ENCODE data around the gene SPATA19.
"Not testable (repeated sequence)": the region's sequence is repeated elsewhere in the genome, so short reads cannot be mapped to it uniquely, and the experiment has no call there.

The SPATA19 gene, protein sequence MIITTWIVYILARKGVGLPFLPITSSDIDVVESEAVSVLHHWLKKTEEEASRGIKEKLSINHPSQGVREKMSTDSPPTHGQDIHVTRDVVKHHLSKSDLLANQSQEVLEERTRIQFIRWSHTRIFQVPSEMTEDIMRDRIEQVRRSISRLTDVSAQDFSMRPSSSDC

DNA sequence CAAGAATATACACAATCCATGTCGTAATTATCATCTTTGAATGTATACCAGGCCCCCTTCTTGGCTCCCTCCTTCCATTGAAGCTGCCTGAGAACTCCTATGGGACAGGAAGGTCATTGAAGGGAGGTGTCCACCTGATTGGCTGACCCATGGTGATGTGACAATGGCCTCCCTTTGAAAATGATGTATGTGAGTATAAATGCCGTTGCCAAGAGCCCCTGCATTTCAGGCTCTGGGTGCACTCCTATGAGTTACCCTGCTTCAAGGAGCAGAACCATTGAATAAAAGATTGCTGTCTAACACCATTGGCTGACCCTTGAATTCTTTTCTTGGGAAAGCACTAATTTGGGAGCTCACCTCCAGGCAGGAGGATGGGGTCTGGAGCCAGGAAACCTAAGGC lies at the start of gene SPATA19:
Gene SPATA19 (minus strand): TSS at position 101 of the 400 bp plus-strand sequence. CDS start 67 bp downstream, at position 34.
- DNase-seq, result no peak

DNA sequence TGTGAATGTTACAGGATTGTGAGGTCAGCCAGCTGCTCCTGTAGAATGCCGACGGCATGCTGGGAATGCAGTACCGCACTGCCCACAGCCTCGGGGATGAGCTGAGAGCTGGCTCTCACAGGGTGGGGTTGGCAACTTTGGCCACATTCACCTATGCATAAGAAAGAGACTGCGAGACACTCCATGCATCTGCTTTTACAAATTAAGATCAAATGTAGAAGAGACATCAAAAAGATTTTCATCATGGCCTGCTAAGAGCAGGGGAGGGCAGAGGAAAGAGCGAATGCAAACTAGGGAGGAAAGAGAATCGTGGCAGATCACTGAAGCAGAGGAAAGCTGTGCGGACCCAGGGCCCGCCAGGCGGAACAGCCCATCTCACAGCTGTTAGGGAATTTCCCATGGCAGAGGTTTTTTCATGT lies 49.8 kb upstream of the SPATA19 start:
- DNase-seq, result no peak

DNA sequence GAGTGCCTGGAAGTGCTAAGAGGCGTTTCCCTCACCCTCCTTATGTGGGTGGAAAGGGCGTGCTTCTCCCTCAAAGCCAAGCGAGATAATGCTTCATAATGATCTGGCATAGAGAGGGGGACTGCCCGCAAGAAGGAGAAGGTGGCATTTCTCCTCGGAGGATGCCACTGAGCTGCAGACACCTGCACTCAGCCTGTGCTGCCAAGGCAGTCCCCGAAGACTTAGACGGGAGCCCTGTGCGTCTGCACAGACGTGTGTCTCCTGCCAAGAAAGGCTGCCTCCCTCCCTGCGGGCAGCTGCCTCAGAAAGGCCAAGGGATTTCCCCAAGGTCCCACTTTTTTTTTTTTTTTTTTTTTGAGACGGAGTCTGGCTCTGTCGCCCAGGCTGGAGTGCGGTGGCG lies 48.1 kb upstream of the SPATA19 start:
- no peak for DNase-seq

DNA sequence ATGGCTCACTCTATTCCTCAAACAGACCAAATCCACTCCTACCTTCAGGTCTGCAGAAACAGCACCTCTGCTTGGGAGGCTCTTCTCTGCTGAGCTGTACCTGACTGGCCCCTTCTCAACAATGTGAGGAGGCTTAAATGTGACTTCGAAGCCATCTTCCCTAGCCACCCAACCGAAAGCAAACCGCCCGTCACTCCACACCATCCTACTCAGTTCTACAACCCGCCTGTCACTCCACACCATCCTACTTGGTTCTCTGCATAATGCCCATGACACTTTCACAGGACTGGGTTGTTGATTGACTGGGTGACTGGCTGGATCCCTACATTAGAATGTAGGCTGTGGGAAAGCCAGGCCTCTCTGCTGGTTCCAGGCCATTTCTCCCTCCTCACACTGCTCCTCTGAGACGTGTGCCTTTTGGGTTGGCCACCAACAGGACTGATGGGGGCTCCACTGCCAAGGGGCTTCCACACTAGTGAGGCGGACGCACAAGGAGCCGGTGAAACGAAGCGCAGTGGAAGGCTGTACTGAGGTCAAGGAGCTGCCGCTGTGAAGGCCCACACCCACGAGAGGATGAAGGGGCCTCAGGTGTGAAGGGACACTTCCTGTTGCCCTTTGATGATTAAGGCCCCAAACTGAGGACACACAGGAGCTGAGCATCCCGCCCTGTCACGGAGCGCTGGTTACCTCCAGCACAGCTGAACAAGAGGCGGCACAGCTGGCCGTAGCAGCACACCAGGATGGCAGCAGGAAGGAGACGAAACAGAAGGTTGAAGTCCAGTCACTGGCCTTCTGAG lies 47.5 kb upstream of the SPATA19 start:
- no peak for DNase-seq

DNA sequence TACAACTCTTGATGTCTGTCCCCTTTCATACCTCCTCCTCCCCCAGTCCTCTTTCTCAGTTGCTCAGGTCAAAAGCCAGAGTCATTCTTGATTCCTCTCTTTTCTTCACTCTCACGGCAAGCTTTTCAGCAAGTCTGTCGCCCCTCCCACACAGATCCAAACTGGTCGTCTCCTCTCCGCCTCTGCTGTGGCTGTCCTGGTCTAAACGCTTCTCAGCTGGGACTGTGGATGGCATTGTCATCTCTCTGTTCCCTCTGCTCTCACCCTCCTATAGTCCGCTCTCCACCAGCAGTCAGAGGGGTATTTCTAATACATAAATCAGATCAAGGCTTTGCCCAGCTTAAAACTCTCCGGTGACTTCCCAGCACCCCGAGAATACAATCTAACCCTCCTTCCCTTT lies 46.8 kb upstream of the SPATA19 start:
- DNase-seq, result no peak

DNA sequence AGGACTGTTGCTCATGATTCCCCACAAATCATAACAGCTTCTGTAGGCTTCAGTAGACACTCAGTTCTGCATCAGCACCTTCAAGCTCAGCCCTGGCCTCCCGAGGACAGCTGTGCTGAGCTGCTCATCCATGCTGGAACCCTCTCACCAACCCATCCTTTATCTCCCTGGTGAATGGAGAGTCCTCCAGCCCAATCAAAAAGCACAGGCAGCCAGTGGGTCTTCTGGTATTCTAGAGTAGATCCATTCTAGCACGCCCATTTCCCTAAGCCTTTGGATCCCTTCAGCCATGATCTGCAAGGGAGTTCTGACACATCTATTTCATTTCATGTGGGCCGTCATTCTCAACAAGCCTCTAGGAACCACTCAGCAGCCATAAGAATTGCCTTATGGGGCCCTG lies 44.6 kb upstream of the SPATA19 start:
- DNase-seq, result no peak

DNA sequence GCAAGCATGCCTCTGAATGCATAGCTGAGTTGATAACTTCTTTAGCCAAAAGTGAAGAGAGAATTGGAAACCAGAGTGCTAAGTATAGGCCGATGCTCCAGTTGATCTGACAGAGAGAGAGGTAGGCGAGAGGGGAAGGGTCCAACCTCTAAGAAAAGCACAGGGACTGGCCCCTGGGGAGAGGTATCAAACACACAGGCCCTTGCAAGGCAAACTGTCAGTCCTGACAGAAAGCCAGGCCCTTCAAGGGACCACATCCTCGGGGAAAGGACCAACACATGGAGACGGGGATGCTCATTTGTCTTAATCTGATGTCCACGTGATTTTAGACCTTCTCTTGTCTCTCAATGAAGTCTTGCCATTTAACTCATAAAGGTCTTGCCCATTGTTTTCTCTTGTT lies 43.9 kb upstream of the SPATA19 start:
- DNase-seq, result no peak

DNA sequence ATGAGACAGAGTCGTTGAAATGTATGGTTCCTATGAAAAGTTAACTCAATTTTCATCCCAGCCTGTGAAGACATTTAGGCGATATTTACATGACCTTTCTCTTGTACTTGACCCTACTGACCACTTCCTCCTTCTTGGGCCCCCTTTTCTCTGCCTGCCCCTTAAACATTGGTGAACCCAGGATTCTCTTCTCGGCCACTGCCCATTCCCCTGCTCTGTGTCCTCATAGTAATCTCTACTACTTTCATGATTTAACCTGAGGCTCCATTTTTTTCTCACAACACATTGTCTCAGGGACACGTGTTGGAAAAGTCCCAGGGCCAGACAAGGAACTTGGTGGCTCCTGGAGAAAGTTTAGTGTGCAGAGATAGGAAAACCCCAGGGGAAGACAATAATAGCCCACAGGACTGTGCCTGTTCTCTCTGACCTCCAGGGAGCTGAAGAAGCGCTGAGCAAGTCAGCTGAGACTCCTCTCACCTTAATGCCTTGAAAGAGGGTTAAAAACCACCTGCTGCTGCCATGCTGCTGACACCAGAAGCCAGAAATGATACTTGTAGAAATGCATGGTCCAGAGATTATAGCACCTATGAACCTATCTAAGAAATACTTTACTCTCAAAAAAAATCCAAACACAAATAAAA lies 42.5 kb upstream of the SPATA19 start:
- no peak for DNase-seq

DNA sequence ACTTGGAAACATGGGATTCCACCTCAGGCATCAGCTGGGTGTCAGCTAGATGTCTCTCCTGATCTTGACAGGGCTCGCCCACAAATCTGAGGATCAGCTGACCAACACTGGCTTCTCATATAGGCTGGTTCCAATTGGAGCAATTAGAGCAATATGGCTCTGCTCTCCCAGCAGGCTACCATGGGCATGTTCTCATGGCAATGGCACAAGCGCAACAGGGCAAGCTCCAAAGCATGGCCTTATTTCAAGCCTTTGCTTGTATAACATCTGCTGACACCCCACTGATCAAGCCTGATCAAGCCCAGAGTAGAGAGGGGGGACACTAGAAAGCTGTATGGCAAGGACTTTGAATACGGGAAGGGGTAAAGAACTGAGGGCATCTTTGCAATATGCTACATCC lies 40.7 kb upstream of the SPATA19 start:
- no peak for DNase-seq

DNA sequence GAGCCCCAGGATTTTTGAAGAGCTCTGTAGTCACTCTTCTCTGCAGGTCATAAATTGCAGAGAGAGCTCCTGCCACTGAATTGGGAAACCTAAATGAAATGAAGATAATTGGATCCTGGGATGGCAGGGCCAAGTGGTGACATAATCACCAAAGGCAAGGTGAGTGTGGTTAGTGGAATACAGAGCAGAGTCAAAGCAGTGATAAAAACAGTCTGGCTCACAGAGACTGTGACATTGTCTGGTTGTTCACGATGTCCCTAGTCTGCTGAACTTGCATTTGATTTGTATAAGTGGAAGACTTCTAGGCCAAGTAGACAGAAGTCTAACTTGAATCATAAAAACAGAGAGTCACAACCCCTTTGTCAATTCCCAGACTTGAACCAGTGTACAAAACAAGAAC lies 26.8 kb upstream of the SPATA19 start:
- no peak for DNase-seq

DNA sequence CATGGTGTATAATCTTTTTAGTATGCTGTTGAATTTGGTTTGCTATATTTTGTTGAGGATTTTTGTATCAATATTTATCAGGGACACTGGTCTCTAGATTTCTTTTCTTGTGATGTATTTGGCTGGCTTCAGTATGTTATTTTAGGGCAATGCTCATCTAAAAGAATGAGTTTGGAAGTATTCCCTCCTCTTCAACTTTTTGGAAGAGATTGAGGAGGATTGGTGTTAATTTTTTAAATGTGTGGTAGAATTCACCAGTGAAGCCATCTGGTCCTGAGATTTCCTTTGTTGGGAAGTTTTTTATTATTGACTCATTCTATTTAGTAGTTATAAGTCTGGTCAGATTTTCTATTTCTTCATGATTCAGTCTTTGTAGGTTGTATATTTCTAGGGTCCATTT lies 22.1 kb upstream of the SPATA19 start:
- DNase-seq, result no peak

DNA sequence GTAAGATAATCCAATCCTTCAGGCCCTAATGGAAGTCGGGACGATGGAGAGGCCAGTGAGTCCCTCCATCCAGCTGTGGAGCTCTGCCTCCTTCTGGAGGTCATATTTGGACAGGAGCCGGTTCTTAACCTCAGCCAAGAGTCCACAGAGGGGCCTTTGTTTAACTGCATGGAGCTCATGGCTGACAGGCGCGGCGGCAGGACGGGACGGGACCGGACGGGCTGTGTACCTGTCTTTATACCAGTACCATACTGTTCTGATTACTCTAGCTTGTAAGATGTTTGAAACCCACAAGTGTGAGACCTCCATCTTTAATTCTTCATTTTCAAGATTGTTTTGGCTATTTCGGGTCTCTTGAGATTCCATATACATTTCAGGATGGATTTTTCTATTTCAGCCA lies 20.2 kb upstream of the SPATA19 start:
- DNase-seq, result no peak

DNA sequence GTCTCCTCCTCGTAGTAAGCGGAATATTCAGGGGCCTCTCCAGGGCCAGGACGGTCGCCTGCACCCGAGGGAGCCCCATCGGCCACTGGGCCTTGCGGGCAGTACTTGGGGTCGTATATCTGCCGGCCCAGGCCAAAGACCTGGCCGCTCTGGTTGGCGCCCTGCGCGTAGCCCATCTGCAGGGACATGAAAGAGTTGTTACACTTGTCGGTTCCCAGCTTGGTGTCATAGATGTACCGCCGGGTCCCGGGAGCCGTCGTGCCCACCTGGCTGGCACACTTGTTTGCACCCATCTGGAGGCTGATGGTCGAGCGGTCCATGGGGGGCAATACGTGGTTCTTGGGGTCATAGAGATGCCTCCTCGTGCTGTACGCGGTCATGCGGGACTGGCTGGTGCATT lies 19.4 kb upstream of the SPATA19 start:
- DNase-seq, result no peak

DNA sequence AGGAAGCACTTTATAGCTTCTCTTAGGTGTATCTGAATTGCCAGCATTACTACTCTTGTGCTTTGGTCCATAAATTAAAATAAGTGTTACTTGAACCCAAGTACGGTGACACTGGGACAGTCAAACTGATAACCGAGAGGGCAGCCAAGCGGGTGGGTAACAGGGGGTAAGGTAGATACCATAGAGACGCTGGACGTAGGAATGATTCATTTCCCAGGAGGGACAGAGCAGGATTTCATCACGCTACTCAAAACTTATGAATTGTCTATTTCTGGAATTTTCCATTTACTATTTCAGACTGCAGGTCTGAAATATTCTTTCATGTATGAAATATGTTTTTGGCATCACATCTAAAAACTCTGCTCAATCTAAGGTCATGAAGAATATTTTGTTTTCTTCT lies 14.8 kb upstream of the SPATA19 start:
- DNase-seq, result no peak

DNA sequence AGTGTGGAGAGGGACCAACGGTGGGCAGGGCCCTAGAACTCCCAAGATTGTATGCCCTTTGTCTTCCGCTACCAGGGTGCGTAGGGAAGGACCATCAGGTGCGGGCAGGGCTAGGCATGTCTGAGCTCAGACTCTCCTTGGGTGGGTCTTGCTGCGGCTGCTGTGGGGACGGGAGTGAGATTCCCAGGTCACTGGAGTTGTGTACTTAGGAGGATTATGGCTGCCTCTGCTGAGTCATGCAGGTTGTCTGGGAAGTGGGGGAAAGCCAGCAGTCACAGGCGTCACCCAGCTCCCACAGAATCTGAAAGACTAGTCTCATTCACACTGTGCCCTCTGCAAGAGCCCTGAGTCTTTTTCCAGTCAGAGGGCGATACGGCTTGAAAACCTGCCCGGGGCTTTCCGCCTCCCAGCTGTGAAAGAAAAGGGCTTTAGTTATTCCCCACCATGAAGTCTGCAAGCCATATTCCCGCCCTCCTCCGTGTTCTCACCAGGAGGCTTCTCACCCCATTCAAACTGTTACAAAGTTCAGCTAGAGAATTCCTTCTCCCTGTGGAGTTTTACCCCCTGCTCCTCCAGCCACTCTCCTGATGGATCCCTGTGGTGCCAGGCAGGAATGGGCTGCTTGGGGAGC lies 9.1 kb upstream of the SPATA19 start:
- DNase-seq, result not testable (repeated sequence)

DNA sequence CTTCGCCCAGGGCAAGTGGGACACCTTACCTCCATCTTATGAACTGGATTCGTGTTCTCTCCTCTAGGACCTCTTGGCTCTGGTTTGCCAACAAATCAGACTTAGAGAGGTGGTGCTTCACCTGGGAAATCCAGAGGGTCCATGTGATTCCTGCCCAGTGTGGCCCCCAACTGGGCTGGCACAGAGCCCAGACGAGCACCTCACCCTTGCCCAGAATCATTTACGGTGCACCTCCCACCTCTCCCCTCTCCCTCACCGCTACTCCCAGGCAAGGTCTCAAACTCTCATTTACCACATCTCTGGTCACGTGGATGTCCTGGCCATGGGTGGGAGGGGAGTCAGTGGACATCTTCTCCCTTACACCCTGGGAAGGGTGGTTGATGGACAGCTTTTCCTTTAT lies 1.1 kb downstream of the SPATA19 start:
- DNase-seq, result no peak

DNA sequence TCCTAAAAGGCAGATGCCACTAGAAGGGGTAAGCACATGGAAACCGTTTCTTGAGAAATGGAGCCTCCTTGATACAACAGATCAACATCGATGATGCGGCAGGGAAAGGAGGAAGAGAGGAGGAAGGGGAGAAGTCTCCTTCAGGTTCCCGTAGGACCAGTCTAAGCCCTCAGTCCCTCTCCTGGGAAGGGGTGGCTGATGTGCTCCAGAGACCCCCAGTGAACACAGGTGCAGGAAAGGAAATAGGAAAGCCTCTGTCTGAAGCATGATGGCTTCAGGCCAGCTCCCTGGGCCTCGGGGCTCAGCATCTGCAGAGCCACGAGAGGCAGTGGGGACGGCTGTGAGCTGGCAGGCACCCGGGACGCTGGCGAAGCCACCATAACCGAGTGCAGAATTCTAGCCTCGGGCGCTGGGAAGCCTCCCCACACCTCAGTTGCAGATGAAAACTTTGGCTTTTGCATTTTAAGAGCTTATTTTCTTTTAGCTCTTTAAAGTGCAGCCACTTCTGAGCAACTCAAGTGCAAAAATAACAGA lies 1.8 kb downstream of the SPATA19 start:
- DNase-seq, result no peak

DNA sequence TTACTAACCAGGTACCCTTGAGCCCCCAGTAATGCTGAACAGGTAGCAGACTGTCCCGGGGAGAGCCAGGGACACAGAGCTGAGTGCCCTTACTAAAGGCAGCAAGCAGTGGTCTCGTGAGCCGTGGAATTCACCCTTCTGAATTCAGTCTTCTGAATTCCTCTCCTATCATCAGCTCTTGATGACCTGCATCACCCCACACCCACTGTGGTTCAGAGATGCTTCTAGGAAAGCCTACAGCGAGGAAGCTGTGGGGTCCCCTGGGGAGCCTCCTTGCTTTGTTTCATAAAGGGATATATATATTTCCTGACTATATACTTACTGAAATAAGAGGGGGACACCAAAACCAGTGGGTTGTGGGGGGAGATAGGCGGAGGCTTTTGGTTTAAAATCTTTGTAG lies 2.6 kb downstream of the SPATA19 start:
- DNase-seq, result no peak

DNA sequence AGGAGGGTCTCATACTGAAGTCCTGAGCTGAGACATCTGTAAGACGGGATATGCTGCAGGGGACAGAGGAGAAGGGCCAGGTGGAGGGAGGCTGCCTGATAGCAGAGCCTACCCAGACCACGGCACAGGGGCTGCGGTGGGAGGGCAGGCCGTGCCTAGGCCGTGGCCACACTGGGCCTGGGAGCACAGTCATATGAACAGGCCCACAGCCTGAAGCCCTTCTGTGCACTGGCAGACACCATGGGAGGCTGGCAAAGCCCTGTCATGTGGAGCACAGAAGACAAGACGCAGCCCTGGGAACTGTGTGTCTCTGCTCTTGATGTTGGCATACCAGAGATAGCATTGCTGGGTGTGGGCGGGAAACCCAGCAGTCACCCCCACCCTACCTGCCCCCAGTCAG lies 3.3 kb downstream of the SPATA19 start:
- no peak for DNase-seq

DNA sequence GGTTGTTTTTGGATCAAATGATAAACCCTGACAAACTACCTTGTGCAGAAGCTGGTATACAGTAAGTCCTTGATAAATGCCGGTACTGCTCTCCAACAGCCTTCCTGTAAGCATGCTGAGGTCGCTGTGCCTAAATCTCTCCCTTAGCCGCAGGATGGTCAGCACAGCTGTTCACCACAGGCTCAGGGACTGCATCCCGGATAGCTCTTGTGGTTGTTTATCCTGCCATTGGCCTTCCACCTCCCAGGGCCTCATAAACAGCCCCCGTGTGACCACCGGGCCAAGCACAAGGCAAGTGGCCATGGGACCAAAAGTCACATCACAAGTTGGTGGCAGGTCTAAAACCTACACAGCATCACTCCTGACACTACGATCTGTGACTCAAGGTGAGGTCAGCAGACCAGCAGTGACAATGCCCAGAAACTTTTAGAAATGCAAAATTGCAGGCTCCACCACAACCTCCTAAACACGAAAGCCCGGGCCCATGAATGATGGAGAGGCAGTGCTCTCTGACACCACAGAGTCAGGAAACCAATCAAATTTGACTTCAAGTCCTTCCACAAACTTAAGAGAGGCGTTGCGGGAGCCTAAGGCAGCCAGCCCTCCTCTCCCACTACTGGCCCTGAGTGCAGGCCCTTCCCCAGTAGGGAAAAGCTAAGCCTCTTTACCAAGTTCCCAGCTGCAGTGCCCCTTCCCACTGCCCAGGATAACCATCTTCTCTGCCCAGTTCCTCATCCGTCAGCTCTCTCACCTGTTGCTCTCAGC lies 3.9 kb downstream of the SPATA19 start:
- DNase-seq, result no peak

DNA sequence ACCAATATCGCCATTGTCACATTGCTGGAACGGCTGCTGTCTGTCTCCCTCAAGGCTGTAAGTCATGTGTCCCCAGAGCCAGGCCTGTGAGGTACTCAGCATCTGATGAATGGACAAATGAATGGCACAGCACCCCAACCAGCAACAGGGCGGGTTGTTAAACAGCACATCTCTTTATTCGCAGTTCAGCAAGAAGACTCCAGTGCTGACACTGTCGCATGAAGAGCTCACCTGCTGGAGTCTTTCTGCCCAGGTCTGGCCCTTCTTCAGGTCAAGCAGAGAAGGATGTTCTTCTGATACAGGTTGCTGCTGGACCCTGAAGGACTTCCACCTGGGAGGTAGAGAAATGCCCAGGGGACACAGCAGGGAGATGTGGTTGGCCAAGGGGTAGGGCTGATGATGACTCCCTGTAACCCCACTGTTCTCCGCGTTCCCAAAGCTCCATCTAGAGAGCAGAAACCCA lies 4.8 kb downstream of the SPATA19 start:
- no peak for DNase-seq
